ENCODE measurements around the gene CDHR4. TPM values are rescaled to one million over a fixed set of nuclear protein-coding genes. Genes with fewer than 3 reads are reported as not detected.

The CDHR4 gene
- total and polyA plus RNA-seq, 2 experiments from 2014 or later, result not detected

DNA sequence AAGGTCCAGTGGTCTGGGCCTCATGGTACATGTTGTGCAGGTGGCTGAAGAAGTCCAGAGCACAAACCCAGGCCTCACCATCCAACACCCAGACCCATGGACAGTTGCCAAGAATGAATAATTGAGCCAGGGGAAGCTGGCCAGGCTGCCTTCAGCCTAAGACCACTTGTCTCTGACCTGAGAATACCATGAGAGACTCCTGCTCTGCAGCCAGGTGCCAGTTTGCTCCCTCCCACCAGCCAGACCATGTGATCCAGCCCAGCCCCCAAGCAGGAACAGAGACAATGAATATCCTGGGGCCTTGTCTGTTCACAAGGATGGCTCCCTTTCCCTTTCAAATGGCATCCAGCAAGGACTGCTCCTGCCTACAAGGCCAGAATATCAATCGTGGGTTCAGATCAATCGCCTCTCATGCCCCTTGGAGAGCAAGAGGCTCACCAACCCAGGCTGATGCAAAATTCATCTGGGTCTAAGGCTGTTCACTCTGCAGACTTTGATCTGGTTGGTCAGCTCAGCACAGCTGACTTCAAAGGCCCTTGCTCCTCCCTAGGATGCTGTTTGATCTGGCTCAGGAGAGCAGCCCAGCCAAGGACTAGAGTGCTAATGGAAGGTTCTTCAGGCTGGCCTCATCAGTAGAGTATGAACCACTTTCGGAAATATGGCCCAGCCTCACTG lies 43.3 kb upstream of the CDHR4 start:
- H3K9me2 ChIP-seq (ENCODE audit: insufficient read depth), result no peaks in the 10 kb centered on the region
- no peak overlapping the region for H3K27ac ChIP-seq
- H3F3A ChIP-seq (ENCODE audit: insufficient read depth), result no peaks in the 10 kb centered on the region
- H3K9ac ChIP-seq, result no peak overlapping the region
- DNase-seq, result no peak
- no peaks in the 10 kb centered on the region for H3K79me2 ChIP-seq (ENCODE audit: insufficient read depth)
- no peak for TF ChIP-seq EZH2 (IDR thresholded peaks at IDR 0.05; ENCODE audit: insufficient read depth, poor library complexity, severe bottlenecking)
- no peak for TF ChIP-seq EZH2phosphoT487 (IDR thresholded peaks at IDR 0.05; ENCODE audit: insufficient read depth, low read depth)
- no peaks in the 10 kb centered on the region for H3K27me3 ChIP-seq (replicated peaks; ENCODE audit: insufficient read depth)
- no peak overlapping the region for H2AFZ ChIP-seq
- 98 to 100% methylated on average over 3 of the region's 3 CpGs for WGBS, 2 experiments (ENCODE audit: low coverage in 1 of 2, low lambda C conversion rate in 2 of 2, missing lambda C conversion rate in 2 of 2)
- no peaks in the 10 kb centered on the region for H4K20me1 ChIP-seq (ENCODE audit: insufficient read depth)
- no peak overlapping the region for H3K4me2 ChIP-seq (ENCODE audit: unreplicated experiment)
- H3K4me3 ChIP-seq, result no peak overlapping the region
- no peaks in the 10 kb centered on the region for H3K9me3 ChIP-seq (ENCODE audit: low read depth)
- H3K4me1 ChIP-seq (ENCODE audit: insufficient read depth), result no peaks in the 10 kb centered on the region
- H3K36me3 ChIP-seq (ENCODE audit: low read depth), result no peaks in the 10 kb centered on the region
- in situ Hi-C loops (cut with MboI), result no loop called here

- Histone ChIP-seq H3K27ac (no peak overlapping the region), H3K4me2 (ENCODE audit: unreplicated experiment) (no peak overlapping the region), H2AFZ (no peak overlapping the region), H3F3A (ENCODE audit: insufficient read depth) (no peaks in the 10 kb centered on the region), H4K20me1 (ENCODE audit: insufficient read depth) (no peaks in the 10 kb centered on the region), H3K79me2 (ENCODE audit: insufficient read depth) (no peaks in the 10 kb centered on the region), H3K9me2 (ENCODE audit: insufficient read depth) (no peaks in the 10 kb centered on the region), H3K27me3 (replicated peaks; ENCODE audit: insufficient read depth) (no peaks in the 10 kb centered on the region), H3K9ac (no peak overlapping the region), H3K9me3 (ENCODE audit: low read depth) (no peaks in the 10 kb centered on the region), H3K4me1 (ENCODE audit: insufficient read depth) (no peaks in the 10 kb centered on the region), H3K36me3 (ENCODE audit: low read depth) (no peaks in the 10 kb centered on the region), H3K4me3 (no peak overlapping the region)
- DNase-seq, result no peak
- in situ Hi-C loops (cut with MboI), result no loop called here
- 88 to 93% methylated on average over 7 of the region's 7 CpGs for WGBS, 2 experiments (ENCODE audit: low coverage in 1 of 2, low lambda C conversion rate in 2 of 2, missing lambda C conversion rate in 2 of 2)
- TF ChIP-seq EZH2 (IDR thresholded peaks at IDR 0.05; ENCODE audit: insufficient read depth, poor library complexity, severe bottlenecking) (no peak), EZH2phosphoT487 (IDR thresholded peaks at IDR 0.05; ENCODE audit: insufficient read depth, low read depth) (no peak)
These were observed 42.1 kb upstream of the CDHR4 start for GRCh38 chr3:49841806-49842205.

DNA sequence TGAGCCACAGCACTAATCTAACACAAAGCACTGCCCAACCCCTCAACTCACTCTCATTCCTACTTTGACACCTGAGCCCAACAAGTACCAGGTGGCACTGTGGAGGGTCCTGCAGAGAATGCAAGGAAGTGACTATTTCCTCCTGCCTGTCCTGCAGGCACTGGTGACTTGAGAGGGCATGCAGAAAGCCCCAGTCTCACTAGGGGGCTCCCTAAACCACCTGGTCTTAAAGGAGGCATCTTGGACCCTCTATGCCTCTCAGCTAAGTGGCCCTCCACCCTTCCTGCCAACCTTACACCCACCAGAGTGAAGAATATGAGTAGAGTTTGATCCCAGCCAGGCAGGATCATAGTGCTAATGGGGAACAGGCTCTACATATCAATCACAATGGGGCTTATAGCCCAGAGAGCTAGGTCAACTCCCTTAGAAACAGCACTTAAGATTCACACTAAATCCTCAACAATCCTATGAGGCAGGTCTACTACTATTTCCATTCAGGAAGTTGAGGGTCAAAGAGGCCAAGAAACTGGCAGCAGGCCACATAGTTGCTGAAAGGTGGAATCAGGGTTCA lies 41.5 kb upstream of the CDHR4 start:
- in situ Hi-C loops (cut with MboI), result no loop called here
- no peak overlapping the region for H3K27ac ChIP-seq
- DNase-seq, result peak; percentile 22
- H3K9me3 ChIP-seq (ENCODE audit: low read depth), result no peaks in the 10 kb centered on the region
- H3K4me1 ChIP-seq (ENCODE audit: insufficient read depth), result no peaks in the 10 kb centered on the region
- no peaks in the 10 kb centered on the region for H3F3A ChIP-seq (ENCODE audit: insufficient read depth)
- H3K4me2 ChIP-seq (ENCODE audit: unreplicated experiment), result no peak overlapping the region
- no peak overlapping the region for H3K9ac ChIP-seq
- no peak overlapping the region for H2AFZ ChIP-seq
- no peak overlapping the region for H3K4me3 ChIP-seq
- no peaks in the 10 kb centered on the region for H3K9me2 ChIP-seq (ENCODE audit: insufficient read depth)
- TF ChIP-seq EZH2phosphoT487 (IDR thresholded peaks at IDR 0.05; ENCODE audit: insufficient read depth, low read depth), result no peak
- no peak for TF ChIP-seq EZH2 (IDR thresholded peaks at IDR 0.05; ENCODE audit: insufficient read depth, poor library complexity, severe bottlenecking)
- H3K79me2 ChIP-seq (ENCODE audit: insufficient read depth), result no peaks in the 10 kb centered on the region
- no peaks in the 10 kb centered on the region for H3K27me3 ChIP-seq (replicated peaks; ENCODE audit: insufficient read depth)
- H4K20me1 ChIP-seq (ENCODE audit: insufficient read depth), result no peaks in the 10 kb centered on the region
- no peaks in the 10 kb centered on the region for H3K36me3 ChIP-seq (ENCODE audit: low read depth)

- TF ChIP-seq EZH2 (IDR thresholded peaks at IDR 0.05; ENCODE audit: insufficient read depth, poor library complexity, severe bottlenecking) (no peak), EZH2phosphoT487 (IDR thresholded peaks at IDR 0.05; ENCODE audit: insufficient read depth, low read depth) (no peak)
- Histone ChIP-seq H3F3A (ENCODE audit: insufficient read depth) (no peaks in the 10 kb centered on the region), H4K20me1 (ENCODE audit: insufficient read depth) (no peaks in the 10 kb centered on the region), H3K9me3 (ENCODE audit: low read depth) (no peaks in the 10 kb centered on the region), H3K36me3 (ENCODE audit: low read depth) (no peaks in the 10 kb centered on the region), H3K4me2 (ENCODE audit: unreplicated experiment) (no peak overlapping the region), H3K27ac (no peak overlapping the region), H3K9ac (no peak overlapping the region), H3K4me1 (ENCODE audit: insufficient read depth) (no peaks in the 10 kb centered on the region), H3K27me3 (replicated peaks; ENCODE audit: insufficient read depth) (no peaks in the 10 kb centered on the region), H3K79me2 (ENCODE audit: insufficient read depth) (no peaks in the 10 kb centered on the region), H3K9me2 (ENCODE audit: insufficient read depth) (no peaks in the 10 kb centered on the region), H2AFZ (no peak overlapping the region), H3K4me3 (no peak overlapping the region)
- in situ Hi-C loops (cut with MboI), result no loop called here
- no peak for DNase-seq
- WGBS, 2 experiments (ENCODE audit: low coverage in 1 of 2, low lambda C conversion rate in 2 of 2, missing lambda C conversion rate in 2 of 2), result 52 to 63% methylated on average over 2 of the region's 2 CpGs
These were observed 40.7 kb upstream of the CDHR4 start for GRCh38 chr3:49840388-49840787.
